ENCODE measurements around the gene NKTR.

- TF ChIP-seq CTCF (IDR thresholded peaks at IDR 0.05; ENCODE audit: poor library complexity, severe bottlenecking) (no peak), REST (IDR thresholded peaks at IDR 0.05; ENCODE audit: borderline replicate concordance) (no peak), EZH2 (IDR thresholded peaks at IDR 0.05; ENCODE audit: borderline replicate concordance, insufficient read depth, low read length, poor library complexity, severe bottlenecking) (no peak), MXI1 (conservative IDR thresholded peaks at IDR 0.05; ENCODE audit: poor library complexity, severe bottlenecking) (no peak), EP300 (conservative IDR thresholded peaks at IDR 0.05; ENCODE audit: poor library complexity, severe bottlenecking) (no peak)
These were observed 9.3 kb upstream of the NKTR start for GRCh38 chr3:42590989-42591756.

Data from neural cell (in vitro differentiated cells).